Activated T-helper 1 cell treated with Interleukin-2 at 50 U/mL for 16 hours (primary cell): ENCODE results near the gene ZC3H14.

Experiments used
- DNase-seq: peaks from one replicate; pipeline ENCODE4 v3.0.0-alpha.2; 2020; ENCODE audit warnings: low read depth

The ZC3H14 gene

DNA sequence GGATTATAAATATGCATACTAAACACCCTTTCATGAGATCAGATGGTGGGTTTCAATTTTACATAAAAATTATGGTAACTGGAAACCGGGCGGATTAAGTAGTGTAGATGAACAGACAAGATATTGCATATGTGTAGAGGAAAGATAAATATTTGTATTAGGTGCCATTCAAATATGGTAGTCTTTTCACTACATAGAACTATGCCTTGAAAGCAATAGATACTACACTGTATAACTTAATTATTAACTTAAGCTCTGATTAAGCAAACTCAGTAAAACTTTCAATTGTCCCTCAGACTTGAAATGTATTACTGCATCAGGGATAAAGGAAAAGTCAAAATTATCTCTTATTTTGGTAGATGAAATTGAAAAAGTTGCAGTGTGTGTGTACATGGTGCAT, 10.0 kb upstream of the ZC3H14 start:
- DNase-seq, result no peak

DNA sequence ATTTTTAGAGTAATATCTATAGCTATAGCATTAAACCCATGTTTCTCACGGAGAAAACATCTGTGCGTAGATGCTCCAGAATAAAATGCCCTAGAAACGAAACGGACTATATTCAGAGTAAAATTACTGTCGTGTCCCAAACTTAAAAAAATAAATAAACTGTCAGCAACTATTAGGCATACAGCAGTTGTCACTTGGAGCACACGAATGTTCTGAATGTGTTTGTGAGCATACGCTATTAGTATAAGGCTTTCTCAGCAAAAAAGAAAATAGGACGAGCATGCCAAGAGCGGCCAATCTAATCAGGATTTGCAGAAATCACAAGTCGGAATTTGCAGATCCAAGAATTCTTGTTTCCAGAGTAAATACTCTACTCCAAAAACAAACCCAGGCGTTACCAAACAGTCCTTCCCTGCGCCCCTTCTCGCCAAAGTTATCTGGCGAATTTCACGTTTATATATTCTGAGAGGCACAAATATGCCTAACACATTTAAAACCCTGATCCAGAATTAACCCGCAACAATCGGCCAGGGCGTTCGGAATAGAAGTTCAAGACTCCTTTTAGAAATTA, 8.9 kb upstream of the ZC3H14 start:
- no peak for DNase-seq

DNA sequence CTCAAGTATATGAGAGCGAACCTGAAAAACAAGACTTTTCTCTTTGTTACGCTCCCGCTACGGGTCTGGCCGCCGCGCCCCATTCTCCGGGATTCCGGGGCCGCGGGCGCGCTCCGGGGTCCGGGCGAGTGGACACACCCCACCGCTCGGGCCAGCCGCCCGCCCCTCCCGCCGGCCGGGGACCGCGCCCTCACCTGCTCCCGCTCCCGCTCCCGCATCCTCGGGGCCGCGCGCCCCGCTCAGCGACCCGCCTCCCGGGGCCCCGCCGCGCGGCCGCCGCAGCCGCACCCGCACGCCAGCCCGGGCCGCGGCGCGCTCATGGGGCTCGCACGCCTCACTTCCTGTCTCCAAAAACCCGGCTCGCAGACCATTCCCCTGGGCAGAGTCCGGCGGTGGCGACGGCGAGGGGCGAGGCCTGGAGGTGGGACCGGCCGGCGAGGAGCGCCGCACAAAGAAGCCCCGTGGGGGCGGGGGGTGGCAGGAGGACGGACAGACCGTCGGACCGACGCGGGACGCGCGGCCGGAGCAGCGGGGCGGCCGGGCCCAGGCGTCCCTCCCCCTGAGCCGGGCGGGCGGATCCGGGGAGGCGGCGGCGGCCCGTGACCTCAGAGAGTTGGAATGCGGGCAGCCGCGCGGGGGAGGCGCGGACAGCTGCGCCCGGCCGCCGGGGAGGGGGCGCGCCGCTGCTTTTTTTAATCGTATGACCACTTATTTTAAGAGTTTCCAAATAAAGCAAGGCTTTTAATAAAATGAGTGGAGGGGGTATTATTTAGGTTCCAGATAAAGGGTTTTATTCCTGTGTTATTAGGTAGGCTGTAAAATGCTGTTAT, 8.2 kb upstream of the ZC3H14 start, which contains the start of gene PTPN21:
Gene PTPN21, minus strand, starts transcription at position 551 of the 830 bp plus-strand sequence. CDS start 4,590 bp downstream, outside the sequence.
- DNase-seq, result no peak

DNA sequence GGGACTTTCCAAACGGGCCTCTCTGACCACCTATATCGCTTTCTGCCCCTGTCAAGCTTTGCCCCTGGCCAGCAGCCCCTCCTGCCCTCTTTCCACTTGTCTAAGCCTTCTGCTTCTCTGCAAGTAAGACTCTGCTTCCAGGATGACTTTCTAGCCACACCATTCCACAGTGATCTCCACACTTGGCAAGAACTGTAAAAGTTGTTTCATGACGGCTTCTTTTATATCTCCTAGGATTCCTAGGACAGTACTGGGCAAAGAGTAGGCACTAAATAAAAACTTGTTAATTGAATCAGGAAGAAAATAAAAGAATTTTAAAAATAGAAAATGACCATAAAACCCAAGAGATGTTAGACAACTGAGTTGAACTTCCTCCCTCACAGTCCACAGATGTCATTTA, 6.3 kb upstream of the ZC3H14 start:
- no peak for DNase-seq

DNA sequence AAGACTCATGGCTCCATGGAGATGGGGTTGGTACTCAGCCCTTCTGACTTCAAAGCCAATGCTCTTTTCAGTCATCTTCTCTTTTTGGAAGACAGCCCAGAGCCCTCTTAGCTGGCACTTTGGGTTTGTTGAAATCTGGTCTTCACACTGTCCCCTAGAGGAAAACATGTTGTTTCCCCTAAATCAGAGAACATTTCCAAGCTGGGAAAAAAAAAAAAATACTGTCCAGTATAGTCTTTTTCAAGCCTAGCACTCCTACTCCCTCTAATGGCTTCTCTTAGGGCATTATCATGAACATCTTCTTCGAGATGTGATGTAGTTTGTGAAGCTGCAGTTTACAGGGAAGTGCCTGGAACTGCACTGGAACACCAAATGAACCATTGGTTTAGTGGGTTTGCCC, 3.0 kb upstream of the ZC3H14 start:
- no peak for DNase-seq

DNA sequence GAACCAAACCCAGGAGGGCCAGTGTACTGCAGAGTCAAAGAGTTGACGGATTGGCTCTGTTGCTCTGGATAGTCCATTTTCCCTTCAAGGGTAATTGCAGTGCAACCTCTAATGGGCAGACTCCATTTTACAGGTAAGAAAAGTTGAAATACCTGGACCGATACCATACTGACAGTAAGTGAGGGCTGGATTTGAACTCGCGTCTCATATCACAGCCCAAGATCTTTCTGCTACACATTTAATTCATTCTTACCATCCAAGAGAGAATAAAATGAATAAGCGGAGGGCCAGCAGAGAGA, 356 bp upstream of the ZC3H14 start:
- no peak for DNase-seq

DNA sequence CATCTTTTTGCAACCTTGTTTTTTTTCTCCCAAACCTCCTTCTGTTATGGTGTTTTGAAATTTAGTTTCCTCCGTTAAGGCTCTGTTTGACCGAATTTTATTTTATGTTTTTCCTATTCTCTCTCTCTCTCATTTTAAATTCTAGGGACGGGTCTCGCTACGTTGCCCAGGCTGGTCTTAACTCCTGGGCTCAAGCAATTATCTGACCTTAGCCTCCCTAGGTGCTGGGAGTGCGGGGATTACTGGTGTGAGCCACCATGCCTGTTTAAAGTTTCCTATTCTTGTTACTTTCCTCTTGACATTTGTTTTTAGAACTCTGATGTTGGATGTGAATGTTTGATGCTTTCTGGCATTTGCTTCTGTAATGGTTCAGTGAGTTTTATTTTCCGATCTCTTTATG, 1.0 kb downstream of the ZC3H14 start:
- DNase-seq, result no peak

DNA sequence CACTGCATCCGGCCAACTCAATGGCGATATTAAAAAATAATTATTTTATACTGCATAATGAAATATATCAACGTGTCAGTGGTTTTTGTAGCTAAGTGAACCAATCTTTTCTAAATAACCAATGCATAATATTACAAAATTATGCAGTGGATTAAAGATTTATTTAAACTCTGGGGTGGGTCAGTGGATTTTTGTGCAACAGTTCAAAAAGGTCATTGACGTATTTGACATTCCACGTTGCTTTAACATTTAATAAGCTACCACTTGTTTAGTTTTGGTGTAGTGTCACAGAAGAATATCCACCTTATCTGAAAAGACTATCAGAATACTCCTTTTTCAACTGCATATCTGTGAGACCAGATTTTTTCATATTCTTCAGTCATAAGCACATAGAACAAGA, 2.6 kb downstream of the ZC3H14 start:
- DNase-seq, result no peak

DNA sequence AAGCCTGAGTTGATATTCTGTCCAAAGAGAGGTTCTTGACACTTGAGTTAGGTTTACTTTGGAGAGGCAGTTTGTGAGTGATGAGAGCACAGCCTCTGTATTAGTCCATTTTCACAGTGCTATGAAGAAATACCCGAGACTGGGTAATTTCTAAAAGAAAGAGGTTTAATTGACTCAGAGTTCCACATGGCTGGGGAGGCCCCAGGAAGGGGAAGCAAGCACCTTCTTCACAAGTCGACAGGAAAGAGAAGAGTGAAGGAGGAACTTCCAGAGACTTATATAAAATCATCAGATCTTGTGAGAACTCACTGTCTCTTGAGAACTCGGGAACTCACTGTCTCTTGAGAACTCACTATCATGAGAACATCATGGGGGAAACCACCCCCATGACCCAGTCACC, 5.4 kb downstream of the ZC3H14 start:
- DNase-seq, result no peak

DNA sequence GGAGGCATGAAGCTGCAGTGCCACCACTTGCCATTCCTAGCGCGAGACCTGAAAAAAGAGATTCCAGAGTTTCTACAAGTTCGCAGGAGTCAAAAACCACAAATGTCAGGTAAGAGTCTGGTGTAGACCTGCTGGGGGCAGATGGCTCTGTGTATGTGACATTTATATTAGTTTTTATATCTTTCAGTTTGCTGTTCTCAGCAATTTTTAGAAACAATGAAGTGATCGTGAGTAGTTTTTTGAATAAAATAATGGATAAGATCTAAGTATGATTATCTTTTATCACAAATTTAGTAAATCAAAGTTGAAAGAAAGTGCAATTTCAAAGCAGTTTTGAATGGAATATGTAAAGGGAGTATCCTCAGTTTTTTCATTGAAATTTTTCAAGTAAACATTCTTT, 9.3 kb downstream of the ZC3H14 start:
- DNase-seq, result no peak

DNA sequence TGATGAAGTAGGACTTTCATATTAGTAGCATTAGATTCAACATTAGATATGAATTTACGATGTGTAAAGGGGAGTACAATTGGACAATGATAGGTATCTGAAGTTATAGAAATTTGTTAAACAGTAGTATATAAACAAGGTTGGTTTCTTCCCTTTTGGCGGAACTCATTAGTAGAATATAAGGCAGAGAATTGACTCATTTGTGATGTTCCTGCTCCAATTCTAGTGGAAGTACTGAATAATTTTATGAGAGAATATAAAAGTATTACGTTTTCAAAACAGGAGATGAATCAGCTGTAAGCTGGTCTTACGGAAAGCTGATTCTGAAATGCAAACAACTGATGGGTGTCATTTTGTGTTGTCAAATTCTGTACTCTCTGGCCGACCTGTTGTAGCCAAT, 13.4 kb downstream of the ZC3H14 start:
- no peak for DNase-seq

DNA sequence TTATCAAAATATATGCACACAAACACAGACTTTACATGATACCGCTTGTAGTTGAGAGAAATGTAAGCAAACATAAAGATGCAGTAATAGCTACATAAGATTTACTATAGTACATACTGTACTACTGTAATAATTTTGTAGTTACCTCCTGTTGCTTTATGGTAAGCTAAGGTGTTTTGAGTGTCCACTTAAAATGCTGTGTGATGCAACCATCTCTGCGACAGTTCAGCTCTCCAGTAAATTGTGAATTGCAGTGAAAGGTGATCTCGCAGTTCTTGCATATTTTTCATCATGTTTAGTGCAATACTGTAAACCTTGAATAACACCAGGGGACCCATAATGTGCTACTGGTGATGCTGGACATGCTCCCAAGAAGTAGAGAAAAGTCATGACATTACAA, 21.6 kb downstream of the ZC3H14 start:
- no peak for DNase-seq

DNA sequence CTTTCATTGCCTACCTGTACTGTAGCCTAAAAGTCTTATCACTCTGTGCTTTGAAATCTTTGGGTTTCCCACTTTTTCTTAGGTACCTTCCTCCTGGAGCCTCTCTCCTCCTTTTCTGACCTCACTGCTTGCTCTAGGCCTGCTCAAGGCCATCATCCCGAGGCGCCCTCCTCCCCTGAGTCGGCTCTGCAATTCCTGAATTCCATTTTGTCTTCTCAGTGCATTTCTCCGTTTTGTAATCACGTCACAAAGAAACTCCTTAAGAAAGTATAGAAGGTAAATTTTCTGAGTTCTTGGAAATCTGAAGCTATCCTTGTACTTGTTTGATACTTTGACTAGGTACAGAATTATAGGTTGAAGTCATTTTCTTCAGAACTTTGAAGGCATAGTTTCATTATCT, 25.2 kb downstream of the ZC3H14 start:
- no peak for DNase-seq

DNA sequence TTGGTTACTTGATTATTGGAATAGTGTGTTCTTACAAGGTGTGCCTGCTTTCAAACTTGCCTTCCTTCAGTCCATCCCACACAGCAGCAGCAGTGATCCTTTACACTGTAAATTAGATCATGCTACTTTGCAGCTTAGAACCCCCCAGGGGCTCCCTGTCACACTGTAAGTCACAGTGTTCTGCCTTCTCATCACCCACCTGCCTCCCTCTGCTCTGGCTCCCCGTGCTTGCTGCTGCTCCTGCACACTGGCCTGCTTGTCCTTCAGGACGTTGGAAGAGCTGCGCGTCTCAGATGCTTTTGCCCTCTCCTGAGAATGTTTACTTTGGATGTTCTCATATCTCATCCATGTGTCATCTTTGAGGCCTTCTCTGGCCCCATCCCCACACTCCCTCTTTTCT, 27.3 kb downstream of the ZC3H14 start:
- DNase-seq, result no peak

DNA sequence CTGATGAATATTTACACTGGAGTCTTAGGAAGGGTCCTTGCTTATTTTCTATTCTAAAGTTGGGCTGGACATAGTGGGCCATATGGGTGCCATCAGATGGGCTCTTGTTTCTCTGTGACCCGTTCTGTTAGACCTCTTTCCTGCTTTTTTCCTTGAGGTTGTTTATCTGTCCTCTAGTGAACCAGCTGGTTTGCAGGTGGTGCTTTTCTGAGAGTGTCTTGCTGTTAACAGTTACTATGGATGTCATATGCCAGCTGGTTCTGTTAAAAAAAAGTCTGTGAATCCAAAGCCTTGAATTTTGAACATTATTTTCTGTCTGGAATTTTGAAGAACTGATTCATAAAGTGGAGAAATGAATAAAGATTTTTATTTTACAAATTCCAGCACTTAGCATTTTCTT, 29.2 kb downstream of the ZC3H14 start:
- no peak for DNase-seq

DNA sequence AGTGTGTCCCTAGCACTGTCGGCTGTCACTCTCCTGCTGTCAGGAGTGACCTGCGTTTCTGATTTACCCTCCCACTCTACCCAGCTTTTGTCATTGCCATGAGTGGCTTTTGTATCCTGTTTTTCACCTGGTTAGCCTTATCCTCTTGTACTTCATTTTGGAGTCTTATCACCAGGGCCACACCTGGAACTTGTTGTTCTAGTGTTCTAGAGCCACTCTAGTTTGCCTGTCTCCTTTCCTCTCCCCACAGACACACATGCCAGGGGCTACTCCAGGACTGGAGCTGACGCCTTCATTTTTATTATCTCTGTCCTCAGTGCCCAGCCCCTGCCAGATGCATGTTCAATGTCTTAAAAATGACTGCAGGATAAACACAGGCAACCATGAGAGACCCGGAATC, 34.2 kb downstream of the ZC3H14 start:
- DNase-seq, result no peak

DNA sequence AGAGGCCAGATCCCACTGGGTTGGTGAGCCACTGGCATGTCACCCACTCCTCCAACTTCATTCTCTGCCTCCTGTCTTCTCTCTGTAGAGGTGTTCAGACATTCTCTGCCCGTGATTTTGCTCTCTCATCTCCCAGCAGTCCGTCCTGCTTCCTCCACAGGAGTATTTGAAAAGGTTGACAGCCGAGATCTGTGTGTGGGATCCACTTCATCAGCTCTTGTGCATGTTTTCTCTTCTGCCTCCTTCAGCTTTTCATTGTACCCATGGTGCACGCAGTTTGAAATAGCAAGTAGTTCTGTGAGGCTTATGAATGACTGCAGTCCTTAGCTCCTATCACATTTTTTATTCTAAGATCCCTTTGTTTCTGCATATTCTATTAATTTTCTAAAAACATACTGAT, 34.8 kb downstream of the ZC3H14 start:
- DNase-seq, result no peak

DNA sequence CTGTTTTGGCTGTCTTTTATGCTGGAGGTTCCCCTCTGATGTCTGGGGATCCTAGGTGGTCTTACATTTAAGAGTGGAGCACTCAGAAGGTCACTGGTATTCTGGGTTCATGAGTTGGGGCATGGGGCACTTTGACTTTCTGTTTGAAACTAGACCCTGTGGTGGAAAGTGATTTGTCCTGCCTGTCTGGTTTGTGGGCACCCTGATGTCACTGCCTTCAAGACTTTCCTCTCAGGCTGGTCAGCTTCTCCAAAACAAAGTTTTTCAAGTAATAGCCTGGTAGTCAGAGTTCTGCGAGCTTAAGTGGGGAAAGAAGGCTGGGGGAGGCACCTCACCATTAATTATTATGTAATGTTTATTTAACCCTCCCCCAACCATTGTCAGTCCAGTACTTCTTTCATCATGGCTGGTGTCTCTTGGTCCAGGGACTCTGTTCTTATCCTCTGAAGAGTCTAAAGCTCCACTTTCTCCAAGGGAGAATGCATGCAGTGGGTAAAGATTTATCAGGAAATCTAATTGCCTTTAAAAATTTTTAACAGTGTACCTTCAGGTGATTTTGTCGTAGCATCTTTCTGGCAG, 35.3 kb downstream of the ZC3H14 start:
- no peak for DNase-seq

DNA sequence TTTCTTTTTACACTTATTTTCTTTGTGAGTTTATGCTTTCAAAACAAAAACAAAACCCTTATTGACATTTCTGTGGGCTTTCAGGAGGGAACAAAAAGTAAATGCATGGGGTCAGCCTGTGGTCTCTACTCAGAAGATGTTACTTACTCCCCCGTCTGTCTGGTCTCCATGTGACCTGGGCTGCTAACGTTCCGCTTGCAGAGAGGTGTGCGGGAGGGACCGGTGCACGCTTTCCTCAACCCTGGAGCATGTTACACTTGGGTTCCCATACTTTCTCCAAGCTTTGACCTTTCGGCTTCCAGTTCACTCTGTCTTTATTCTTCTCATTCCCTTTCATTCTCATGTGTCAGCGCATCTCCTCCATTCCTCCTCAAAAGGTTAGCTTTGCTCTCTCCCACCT, 36.5 kb downstream of the ZC3H14 start:
- no peak for DNase-seq

DNA sequence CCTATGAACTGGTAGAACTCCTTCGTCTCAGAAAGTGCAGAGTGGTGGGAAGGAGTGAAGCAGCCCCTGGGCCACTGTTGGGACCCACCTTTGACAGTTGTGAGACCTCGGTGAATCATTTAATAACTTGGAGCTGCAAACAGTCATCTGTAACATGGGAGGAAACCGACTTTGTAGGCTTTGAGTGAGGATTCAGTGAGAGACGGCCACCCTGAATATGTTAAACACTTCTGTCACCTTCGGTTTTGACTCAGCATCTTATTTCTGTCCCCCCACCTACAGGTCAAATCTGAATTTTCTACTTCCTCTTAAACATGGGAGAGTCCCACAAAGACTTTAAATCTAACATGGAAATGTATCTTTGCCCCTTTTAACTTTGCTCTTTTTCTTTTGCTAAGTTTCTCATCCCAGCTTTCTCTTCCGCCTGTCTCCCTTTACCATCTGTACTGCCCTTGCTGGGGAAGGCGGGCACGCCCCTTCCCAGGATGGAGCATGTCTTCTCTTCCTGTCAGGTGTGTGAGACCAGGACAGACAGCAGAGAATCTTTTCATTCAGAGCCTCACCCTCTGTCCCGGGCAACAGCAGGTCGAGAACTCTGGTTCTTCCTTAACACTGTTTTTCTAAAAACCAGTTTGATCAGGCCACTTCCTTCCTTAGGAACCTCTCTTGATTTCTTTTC, 37.1 kb downstream of the ZC3H14 start:
- DNase-seq, result no peak

DNA sequence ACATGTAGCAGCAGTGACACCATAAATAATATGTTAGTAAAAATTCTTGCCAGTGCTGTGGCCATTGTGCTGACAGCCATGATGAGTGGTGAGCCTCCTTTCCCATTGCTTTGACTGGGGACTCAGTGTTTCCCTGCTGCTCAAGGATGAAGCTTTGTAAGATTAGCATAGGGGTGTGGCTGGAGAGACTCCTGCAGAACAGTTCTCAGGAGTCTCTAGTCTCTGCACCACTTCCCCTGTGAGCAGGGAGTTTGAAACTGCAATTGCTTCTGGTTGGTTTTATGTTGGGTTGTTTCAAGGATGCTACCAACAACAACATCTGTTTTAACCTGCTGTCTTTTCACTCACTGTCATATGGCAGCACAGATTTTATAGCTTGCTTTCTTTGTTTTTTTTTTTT, 41.4 kb downstream of the ZC3H14 start:
- no peak for DNase-seq

DNA sequence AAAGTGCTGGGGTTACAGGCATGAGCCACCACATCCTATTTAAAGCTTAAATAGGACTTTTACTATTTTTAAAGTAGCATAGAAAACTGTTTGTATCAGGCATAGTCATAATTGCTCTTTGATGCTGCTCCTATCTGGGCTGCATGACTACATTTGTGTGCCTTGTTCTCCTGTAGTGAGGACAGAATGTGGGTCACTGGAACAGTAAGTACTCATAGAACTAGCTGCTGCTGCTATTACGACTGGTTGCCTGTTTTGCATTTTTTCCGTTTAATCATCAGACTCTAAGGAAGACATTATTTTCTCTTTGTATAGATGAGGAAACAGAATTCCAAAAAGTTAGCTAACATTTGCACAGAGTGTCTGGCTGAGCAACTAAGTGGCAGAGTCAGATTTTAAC, 42.8 kb downstream of the ZC3H14 start:
- no peak for DNase-seq

DNA sequence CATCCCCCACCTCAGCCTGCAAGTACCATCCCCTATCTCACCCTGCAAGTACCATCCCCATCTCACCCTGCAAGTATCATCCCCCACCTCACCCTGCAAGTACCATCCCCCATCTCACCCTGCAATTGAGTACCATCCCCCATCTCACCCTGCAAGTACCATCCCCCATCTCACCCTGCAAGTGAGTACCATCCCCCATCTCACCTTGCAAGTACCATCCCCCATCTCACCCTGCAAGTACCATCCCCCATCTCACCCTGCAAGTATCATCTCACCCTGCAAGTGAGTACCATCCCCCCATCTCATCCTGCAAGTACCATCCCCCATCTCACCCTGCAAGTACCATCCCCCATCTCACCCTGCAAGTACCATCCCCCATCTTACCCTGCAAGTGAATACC, 45.0 kb downstream of the ZC3H14 start:
- no peak for DNase-seq
